ENCODE measurements around the gene PERCC1.

PERCC1 gene

DNA sequence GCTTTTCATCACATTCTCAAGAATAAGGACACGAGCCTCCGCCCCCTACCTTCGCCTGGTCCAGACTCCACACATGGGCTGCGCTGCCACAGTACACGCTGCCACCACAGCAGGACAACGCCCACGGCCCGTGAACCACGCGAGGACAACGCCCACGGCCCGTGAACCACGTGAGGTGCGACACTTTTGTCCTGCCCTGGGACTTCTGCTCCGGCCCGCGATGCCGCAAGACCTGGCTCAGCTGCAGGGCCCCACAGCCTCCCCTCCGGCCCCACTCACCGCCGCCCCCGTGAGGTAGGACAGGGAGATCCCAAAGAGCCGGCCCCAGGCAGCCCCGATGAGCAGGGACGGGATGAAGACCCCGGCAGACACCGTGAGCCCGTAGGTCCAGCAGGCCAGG lies 19.3 kb downstream of the PERCC1 start:
- no peak for DNase-seq (ENCODE audit: low read depth)
- no peak overlapping the region for H3K4me3 ChIP-seq (ENCODE audit: low read depth, low read length)
- TF ChIP-seq CTCF (IDR thresholded peaks at IDR 0.05; ENCODE audit: insufficient read depth, low read depth, low read length, missing control alignments) = no peak

DNA sequence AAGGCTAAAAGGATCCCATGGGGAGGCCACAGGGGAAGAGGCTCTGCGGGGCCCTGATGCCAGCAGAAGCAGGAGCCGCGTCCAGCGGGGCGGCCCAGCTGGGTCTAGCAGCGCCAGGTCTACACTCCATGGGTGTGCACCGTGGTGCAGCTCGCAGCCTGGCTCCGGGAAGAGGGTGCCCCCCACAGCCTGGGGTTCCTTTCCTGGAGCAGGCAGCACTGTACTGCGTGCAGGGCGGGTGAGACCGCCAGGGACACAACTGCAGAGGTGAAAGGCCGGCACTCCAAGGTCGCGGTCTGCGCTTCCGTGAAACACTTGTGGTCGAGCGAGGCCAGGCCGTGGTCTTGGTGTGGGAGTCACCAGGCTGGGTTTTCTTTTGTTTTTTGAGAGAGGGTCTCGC lies 20.0 kb downstream of the PERCC1 start:
- no peak for TF ChIP-seq CTCF (IDR thresholded peaks at IDR 0.05; ENCODE audit: insufficient read depth, low read depth, low read length, missing control alignments)
- H3K4me3 ChIP-seq (ENCODE audit: low read depth, low read length) = no peak overlapping the region
- no peak for DNase-seq (ENCODE audit: low read depth)

DNA sequence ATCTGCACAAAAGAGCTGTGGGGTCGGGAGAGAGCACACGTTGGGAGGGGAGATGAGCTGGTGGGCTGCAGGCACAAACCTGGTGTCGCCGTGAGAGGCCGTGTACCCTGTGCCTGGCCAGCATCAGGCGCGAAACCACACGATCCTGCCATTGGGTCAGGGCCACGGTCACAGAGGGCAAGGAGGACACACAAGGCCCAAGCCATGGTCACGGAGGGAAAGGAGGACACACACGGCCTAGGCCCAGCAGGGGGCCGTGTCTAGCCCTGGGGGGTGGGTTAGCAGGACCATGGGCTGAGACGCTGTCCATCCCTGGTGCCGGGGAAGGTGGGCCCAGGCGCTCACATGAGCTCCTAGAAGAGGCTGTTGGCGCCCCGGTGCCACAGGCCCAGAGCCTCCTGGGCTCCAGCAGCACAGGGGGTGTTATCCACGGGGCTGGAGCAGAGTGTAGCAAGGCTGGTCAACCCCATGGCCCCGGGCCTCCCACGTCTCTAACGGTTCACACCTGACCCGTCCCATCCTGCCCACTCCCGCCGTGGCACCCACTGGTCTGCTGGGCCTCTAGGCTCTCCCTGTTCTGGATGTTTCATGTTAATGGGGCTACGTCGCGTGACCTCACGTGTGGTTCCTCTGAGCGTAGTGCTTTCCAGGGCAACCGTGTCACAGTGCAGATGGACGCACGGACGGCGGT lies 21.0 kb downstream of the PERCC1 start:
- TF ChIP-seq CTCF (IDR thresholded peaks at IDR 0.05; ENCODE audit: insufficient read depth, low read depth, low read length, missing control alignments) = no peak
- no peak for DNase-seq (ENCODE audit: low read depth)
- no peak overlapping the region for H3K4me3 ChIP-seq (ENCODE audit: low read depth, low read length)

DNA sequence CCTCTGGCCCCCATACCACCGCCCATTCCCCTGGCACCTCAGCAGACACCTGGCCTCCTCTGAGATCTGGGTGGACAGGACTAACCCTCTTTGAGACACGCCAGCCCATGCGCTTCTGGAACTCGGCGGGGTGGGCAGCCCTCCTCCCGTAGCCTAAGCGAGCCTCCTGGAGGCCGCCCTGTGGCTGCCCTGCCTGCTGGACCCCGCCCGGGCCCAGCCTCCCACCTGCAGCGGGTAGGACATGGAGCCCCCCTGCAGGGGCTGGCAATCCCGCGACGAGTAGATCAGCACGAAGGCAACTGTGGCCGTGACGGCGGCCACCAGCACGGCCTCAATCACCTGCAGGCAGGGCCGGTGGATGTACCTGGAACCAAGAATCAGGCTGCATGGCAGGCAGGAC lies 21.7 kb downstream of the PERCC1 start:
- no peak for TF ChIP-seq CTCF (IDR thresholded peaks at IDR 0.05; ENCODE audit: insufficient read depth, low read depth, low read length, missing control alignments)
- no peak overlapping the region for H3K4me3 ChIP-seq (ENCODE audit: low read depth, low read length)
- DNase-seq (ENCODE audit: low read depth) = no peak

DNA sequence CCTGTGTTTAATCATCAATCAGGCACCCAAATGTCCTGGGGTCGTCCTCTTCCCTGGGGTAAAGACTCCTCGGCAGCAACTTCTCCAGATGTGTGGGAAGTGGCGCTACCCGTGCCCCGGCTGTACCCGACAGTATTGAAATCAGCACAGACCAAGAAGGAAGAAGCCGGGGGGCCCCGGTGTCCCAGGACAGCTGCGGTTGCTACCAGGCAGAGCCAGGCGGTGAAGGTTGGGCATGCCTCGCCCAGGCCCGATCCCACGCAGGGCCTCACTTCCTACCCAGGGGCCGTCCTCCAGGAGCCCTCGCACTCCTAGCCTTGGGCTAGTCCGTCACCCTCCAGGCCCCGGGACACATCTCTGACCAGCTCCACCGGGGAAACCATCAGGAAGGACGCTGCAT lies 22.4 kb downstream of the PERCC1 start:
- TF ChIP-seq CTCF (IDR thresholded peaks at IDR 0.05; ENCODE audit: insufficient read depth, low read depth, low read length, missing control alignments) = no peak
- H3K4me3 ChIP-seq (ENCODE audit: low read depth, low read length) = no peak overlapping the region
- DNase-seq (ENCODE audit: low read depth) = no peak

GRCh38 chr16:1454561-1454960 lies 23.7 kb downstream of the PERCC1 start:
- TF ChIP-seq CTCF (IDR thresholded peaks at IDR 0.05; ENCODE audit: insufficient read depth, low read depth, low read length, missing control alignments) = no peak
- H3K4me3 ChIP-seq (ENCODE audit: low read depth, low read length) = no peak overlapping the region
- DNase-seq (ENCODE audit: low read depth) = no peak
